Keratinocyte (primary cell): ENCODE data around the gene CGB5.

ENCODE experiments used
- EZH2 ChIP-seq: IDR thresholded peaks from one replicate; pipeline ENCODE4 v1.6.1; 2012; ENCODE audit warnings: inconsistent platforms, mild to moderate bottlenecking, low read length, moderate library complexity
- TF ChIP-seq, protein P1 (sequence below), 3 experiments: IDR thresholded peaks in 1 of 3; conservative IDR thresholded peaks in 1 of 3; optimal IDR thresholded peaks in 1 of 3; 2 replicates in 2 of 3; 3 replicates in 1 of 3; pipeline versions ENCODE3 to v1.5.1; 2011; ENCODE audit warnings: low read length in 3 of 3, mild to moderate bottlenecking in 3 of 3, moderate library complexity in 2 of 3, control low read depth in 1 of 3, inconsistent platforms in 1 of 3; ENCODE audit not compliant: insufficient read depth in 2 of 3; ENCODE audit errors: extremely low read depth in 1 of 3

DNA sequence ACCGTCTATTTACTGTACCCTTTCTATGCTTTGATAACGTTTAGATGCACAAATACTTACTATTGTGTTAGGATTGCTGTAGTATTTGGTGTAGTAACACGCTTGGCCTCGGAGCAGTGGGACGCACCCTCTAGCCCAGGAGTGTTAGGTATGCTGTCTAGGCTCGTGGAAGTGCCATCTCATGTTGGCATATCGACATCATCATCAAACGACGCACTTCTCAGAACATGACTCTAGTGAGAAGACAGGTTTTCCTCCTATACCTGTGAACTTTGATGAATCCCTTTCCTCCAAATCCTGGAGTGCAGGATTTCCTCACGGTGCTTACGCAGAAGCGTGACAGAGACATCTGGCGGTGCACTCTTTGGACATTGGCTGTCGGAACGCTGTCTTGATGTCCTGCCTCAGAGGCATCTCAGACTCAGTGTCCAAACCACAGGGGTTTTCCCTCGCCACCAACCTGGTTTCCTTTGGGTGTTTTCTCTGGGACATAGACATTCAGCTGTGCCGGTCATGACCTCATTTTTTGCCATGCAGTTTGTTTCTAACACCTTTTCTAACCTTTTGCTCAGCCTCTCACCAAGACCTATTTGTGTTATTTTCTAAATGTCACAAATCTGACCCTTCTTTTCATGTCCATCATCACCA lies 47.9 kb downstream of the CGB5 start:
- TF ChIP-seq, protein P1, sequence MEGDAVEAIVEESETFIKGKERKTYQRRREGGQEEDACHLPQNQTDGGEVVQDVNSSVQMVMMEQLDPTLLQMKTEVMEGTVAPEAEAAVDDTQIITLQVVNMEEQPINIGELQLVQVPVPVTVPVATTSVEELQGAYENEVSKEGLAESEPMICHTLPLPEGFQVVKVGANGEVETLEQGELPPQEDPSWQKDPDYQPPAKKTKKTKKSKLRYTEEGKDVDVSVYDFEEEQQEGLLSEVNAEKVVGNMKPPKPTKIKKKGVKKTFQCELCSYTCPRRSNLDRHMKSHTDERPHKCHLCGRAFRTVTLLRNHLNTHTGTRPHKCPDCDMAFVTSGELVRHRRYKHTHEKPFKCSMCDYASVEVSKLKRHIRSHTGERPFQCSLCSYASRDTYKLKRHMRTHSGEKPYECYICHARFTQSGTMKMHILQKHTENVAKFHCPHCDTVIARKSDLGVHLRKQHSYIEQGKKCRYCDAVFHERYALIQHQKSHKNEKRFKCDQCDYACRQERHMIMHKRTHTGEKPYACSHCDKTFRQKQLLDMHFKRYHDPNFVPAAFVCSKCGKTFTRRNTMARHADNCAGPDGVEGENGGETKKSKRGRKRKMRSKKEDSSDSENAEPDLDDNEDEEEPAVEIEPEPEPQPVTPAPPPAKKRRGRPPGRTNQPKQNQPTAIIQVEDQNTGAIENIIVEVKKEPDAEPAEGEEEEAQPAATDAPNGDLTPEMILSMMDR (optimal IDR thresholded peaks at IDR 0.05 in 1 of 3, IDR thresholded peaks at IDR 0.05 in 1 of 3, conservative IDR thresholded peaks at IDR 0.05 in 1 of 3; ENCODE audit: extremely low read depth in 1 of 3, insufficient read depth in 2 of 3, low read length in 3 of 3): no peak
- no peak for TF ChIP-seq EZH2
